Measurements from ENCODE around the gene HIVEP3.

Gene HIVEP3

DNA sequence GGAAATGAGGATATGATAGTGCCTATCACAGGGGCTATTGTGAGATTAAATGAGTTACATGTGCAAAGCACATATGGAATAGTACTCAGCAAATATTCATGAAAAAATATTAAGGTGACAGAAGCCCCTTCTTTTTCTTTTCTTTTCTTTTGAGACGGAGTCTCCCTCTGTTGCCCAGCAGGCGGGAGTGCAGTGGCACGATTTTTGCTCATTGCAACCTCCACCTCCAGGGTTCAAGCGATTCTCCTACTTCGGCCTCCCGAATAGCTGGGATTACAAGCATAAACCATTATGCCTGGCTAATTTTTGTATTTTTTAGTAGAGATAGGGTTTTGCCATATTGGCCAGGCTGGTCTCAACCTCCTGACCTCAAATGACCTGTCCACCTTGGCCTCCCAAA, 139.4 kb downstream of the HIVEP3 start:
- DNase-seq, result no peak

DNA sequence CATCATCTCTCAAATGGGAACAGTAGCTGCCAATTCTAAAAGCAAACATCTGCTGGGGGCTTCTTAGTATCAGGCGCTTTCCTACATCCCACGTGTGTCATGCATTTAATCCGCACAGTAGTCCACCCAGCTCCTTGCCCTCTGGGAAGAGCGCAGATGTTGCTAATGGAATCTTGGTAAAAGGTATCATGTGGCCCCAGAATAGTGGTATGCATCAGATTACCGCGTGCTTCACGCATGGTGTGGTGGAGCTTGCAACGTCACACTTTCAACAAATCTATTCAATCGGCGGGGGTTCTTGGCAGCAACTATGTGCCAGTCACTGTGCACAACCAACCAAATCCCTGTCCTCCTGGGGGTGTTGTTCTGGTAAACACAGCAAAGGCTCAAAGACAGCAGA, 141.0 kb downstream of the HIVEP3 start:
- no peak for DNase-seq

DNA sequence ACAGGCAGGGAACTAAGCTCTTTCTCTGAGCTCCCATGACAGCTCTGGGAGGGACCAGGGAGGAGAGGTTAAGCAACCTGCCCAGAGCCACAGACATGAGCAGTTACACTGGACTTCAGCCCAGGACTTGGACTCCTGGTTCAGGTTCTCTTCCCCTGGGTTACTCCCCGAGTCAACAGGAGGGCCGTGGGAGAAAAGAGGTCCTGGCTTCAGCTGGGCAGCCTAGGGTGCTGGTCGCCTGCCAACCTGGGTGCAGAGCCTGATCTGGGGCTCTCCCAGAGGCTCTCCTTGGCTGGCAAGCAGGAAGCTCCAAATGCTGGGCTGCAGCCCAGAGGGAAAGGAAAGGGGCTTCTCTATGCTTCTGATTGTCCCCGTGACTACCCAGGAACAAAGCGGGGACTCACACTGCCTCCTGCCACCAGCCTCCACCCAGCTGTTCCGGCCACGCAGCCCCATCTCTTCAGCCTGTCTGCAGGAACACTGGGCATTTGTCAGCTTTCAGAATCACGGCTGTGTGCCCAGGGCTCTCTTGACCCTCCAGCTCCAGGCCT, 141.8 kb downstream of the HIVEP3 start:
- no peak for DNase-seq

DNA sequence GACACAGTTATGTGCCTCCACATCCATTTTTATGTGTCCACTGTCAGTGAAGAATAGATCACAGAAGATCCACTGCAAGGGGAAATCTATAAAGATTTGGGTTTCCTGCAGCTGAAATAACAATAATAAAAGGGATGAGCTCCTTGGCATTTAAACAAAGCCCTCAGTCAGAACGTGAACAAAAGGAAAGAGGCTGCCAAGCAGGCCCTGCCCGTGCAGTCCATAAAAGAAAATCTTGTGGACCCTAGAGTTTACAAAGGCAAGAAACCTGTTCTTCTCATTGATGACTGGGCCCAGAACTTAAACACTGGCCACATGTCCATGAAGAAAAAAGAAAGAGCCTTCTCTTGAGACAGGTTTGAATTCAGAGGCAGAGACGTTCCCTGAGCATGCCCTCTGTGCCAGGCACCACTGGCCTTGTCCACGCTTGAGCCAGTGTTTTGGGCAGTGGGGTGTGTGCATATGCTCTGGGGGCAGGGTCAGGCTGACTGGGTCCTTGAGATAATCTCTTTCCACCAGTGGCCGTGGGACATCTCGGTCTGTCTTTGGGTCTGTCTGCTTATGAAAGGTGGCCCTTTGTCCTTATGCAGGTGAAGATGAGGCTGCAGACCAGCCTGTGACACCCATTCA, 142.7 kb downstream of the HIVEP3 start:
- no peak for DNase-seq

DNA sequence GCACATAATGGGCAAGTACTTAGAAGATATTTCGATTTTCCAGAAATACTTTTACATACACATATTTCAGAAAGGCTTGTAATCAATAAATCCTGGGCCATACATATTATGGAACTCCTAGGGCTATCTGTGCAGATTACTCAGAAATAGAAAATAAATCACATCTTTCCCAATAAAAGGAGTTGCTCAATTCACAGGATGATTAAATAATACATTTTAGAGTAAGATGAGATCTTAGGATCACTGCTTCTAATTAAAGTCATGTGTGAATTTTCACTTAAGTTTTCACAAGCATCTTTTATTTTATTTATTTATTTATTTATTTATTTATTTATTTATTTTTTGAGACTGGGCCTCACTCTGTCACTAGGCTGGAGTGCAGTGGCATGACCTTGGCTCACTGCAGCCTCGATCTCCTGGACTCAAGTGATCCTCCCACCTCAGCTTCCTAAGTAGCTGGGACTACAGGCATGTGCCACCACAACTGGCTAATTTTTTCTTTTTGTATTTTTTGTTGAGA, 144.2 kb downstream of the HIVEP3 start:
- DNase-seq, result no peak

DNA sequence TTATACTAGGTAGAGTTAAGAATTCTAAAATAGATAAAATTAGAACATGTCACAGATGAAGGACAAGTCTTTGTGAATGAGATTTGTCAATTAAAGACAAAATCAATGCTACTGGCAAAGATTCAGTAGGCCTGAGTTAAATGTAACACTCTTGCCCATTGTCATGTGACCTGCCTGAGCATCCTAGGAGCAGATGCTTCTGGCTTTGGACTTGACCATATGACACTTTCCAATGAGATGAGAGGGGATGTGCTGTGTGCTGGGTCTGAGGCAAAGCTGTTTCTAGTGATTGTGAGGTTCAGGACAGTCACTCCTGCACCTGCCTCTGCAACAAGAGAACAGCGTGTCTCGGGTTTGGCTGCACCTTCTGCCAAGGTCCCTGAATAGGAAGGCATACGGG, 144.9 kb downstream of the HIVEP3 start:
- DNase-seq, result no peak

DNA sequence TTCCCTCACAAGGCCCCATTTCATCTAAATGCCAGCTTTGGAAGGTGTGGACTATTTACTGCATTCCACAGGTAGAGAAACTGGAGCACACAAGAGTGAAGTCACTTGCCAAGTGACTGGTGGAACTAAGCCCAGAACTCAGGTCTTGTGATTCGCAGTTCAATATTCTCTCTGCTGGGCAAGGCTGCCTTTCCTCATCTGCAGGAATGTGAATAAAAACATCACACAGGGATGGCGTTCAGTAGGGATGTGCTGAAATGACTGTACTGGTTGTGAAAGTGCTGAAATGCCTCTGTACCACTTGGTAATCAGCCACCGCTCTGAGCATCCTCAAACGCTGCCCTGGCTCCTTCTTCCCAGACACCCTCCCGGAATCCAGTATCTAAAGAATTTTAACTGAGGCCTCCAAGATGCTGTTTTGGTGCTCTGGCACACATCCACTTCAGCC, 145.6 kb downstream of the HIVEP3 start:
- DNase-seq, result no peak

DNA sequence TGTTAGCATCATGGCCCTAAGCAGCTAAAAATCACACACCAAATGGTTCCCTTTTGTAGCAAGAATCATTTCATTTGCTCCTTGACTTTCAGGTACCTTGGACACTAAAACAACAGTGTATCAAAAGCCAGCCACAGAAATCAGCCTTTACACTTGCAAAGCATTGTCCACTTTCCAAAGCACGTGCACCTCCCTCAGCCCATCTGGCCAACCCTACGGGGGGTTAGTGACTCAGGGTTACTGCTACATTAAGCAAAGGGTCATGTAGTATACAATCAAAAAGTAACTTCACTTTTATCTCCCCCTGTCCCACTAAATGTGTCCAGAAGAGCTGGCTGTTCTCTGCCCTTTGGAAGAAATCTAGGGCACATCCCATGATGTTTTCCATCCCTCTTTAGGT, 149.7 kb downstream of the HIVEP3 start:
- no peak for DNase-seq

DNA sequence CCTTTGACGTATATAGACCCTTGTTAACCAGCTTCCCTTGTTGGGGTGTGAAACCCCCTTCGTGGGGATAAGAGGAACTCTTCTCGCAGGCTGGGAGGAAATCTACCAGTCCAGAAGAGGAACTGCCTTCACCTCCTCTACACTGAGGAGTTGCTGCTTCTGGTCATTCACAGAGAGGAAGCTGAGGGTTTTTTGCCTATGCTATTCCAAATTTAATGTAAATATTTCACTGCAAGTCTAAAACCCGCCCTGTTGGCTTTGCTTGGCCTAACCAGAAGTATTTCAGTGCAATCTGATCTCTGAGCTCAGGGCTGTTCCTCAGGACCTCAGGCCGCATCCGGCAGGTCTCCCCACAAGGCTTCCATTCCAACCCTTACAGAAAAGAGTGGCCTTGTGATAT, 150.1 kb downstream of the HIVEP3 start:
- no peak for DNase-seq

DNA sequence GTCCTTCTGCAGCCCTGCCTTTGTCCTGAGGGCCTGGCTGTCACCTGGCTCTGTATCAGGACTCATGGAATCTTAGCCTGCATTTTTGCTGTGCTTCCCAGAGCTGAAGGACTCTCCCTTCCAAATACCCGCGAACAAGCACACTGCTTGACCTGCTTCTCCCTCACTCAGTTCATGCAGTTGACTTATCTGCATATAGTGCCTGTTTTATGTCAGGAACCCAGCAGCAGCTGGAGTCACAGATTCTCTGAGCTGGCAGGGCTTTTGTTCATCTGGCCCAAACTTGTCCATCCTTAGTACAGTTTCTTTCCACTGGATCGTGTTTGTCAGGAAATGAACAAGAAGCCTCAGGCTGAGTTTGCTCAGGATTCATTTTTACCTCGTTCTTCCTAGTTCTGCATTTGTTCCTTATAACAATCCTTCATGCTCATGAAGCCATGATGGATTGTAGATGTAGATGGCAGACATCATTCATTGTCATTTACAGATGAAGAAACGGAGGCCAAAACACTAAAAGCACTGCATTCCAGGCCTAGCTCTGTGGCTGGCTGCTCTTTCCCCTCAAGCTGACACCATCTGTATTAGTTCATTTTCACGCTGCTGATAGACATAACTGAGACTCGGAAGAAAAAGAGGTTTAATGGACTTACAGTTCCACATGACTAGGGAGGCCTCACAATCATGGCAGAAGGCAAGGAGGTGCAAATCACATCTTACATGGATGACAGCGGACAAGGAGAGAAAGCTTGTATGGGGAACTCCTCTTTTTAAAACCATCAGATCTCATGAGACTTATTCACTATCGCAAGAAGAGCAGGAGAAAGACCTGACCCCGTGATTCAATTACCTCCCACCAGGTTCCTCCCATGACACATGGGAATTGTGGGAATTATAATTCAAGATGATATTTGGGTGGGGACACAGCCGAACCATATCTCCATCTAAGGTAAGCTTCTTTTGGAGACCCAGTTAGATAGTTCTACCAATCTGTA, 150.9 kb downstream of the HIVEP3 start:
- no peak for DNase-seq

DNA sequence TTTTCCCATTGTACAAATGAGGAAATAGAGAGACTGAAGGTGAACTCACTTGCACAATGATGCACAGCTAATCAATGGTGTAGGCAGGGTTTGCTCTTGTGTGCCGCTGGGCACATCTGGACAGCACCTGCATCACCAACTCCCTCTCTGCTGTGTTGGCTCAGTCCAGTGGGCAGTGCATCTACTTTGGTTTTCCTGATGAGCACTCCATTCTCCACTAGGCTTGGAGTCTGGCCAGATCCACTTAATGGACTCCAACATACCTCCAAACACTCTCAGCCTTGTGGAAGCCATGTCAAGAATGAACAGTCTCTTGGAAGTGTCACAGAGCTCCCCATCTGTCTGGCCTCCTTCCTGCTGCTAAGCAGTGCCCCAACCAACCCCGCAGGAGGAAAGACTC, 152.2 kb downstream of the HIVEP3 start:
- DNase-seq, result no peak

DNA sequence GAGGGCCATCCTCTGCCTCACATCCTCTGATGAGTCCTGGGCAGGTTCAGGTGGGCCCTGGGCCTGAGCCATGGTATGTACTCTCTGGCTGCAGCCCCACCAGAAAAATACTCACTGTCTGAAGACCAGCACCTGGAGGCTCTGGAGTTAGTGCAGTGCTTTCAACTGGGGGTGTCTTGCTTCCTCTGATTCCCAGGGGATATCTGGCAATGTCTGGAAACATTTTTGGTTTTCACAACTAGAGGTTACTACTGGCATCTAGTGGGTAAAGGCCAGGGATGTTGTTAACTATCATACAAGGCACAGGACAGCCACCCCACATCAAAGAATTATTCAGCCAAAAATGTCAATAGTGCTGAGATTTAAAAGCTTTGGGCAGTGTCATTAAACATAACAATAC, 152.7 kb downstream of the HIVEP3 start:
- no peak for DNase-seq

DNA sequence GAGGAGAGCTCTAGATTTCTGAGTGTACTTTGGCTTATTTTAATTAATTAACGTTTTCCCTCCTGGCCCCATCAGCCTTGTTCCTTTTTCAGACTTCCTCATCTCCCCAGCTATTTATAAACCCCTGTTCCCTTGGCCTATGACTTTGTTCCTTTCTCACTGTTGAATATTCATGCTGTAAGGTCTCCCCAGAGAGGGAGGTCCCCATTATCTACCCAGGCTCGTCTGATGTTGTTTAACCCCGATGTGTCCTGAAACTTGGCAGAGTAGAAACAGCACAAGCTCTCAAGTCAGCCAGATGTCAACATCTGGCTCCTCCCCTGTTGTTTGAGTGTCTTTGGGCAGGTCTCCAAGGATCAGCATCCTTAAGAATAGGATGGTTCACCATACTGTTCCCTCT, 153.6 kb downstream of the HIVEP3 start:
- DNase-seq, result no peak

DNA sequence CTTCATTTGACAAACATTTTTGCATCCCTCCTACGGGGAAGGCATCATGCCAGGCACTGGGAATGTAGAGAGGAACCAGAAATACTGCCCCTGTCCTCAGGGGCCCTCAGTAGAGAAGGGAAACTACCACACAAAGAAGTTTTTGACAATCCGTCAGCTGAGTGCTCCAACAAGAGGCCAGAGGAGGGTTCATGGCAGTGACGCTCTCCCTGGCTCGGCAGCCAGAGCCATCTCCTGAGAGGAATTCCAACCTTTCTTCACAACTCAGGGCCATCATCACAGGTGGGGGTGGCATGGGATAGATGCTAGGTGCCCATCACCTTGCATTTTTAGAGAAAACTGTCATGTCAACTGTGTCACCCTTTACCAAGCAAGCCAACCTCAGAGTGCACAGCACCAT, 154.1 kb downstream of the HIVEP3 start:
- no peak for DNase-seq

DNA sequence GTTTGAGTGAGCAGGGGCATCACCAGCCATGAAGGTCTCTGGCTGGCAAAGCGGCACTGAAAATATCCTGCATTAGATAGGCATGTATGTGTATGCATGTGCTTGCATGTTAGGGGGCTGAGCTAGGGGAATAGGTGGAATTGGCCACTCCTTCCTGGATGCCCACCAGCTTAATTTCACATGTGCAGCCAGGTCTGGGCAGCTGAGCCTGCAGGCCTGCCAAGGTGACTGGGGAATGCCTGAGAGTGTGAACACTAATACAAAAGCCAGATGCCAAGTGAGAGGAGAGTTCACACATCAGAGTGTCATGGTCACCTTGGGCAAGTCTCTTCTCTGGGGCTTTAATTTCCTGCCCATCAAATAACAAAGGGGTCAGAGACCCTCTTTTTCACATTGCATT, 155.9 kb downstream of the HIVEP3 start:
- no peak for DNase-seq

DNA sequence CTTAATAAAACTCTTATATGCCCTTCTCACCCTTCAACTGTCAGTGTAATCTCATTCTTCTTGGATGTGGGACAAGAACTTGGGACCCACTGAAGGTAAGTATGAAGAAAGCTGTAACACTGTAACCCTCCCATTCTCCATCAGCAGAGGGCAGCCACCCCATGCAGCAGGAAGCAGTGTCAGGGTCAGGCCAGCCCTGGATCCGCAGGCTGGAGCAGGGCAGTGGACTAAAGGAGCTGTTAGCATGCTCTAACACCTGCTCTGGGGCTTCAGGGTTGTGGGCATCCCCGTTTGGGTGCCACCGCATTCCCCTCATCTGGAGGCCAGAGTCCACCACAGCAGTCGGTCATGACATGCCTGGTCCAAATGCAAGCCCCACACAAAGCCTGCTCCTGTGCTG, 156.5 kb downstream of the HIVEP3 start:
- no peak for DNase-seq

DNA sequence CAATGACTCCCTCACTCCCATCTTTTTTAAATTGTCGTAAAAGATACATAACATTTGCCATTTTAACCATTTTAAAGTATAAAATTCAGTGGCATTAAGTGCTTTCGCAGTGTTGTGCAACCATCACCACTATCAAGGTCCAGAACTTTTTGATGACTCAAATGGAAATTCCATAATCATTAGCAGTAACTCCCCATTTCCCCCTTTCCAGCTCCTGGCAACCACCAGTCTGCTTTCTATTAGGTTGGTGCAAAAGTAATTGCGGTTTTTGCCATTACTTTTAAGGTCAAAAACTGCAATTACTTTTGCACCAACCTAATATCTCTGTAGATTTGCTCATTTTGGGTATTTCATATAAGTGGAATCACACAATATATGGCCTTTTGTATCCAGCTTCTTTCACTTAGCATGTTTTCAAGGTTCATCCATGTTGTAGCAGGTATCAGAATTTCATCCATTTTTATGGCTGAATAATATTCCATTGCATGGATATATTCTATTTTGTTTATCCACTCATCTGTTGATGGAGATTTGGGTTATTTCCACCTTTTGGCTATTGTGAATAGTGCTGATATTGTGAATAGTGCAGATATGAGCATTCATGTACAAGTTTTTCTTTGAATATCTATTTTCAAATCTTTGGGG, 159.7 kb downstream of the HIVEP3 start:
- no peak for DNase-seq

DNA sequence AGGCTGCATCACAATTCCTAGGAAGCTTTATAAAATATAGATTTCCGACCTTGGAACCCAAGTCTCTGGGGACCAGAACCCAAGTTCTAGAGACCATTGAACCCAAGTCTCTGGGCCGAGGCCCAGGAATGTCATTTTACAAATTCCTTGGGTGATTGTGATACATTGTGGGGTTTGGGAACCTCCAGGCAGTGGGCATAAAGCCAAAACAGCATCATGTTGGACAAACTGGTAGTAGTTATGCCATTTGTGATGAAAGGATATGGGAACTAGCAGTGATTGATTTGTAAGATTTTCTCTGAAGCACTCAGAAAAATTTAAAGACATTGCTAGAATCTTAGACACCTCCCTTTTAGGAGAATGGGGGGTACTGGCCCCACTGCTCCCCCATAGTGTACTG, 160.2 kb downstream of the HIVEP3 start:
- DNase-seq, result no peak

DNA sequence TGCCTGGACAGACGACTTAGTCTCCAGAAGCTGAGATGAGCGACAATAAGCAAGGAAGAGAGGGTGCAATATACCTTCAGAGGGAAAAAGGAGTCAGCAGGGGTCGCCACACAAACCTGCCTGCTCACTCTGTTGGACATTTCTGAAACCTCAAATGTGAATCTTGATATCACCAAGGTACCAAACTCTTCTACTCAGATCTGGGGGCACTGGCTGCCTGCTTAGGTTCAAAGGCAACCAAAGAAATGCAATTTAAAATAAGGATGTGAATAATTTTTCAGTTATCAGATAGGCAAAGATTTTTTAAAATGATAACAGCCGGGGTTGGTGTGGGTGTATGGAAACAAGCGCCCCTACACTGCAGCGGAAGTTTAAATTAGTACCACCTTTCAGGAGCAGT, 164.2 kb downstream of the HIVEP3 start:
- DNase-seq, result peak; percentile 41

DNA sequence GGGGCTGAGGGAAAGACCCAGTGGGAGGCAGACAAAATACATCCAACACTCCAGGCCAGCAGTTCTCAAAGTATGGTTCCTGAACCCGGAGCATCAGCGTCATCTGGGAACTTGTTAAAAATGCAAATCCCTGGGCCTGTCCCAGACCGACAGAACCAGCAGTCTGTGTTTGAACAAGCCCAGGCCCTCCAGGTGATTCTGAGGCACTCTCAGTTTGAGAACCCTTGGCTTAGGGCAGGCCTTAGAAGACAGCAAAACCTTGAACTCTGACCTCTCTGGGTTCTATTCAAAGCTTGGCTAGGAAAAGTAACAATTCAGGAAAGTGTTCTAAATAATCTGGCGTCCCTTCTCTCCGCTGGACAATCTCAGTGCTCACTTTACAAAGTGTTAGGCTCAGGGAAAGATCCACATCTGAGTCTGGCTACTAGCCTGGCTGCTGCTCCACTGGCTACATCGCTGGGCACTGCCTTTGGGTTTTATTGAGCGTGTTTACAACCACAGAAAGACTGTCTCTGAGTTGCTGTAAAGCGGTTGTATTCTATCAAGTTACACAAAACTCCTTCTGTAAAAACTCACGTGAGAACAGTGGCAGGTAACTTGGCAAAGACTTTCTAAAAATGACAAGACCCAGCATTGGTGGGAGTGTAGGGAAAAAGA, 166.1 kb downstream of the HIVEP3 start:
- DNase-seq, result no peak

DNA sequence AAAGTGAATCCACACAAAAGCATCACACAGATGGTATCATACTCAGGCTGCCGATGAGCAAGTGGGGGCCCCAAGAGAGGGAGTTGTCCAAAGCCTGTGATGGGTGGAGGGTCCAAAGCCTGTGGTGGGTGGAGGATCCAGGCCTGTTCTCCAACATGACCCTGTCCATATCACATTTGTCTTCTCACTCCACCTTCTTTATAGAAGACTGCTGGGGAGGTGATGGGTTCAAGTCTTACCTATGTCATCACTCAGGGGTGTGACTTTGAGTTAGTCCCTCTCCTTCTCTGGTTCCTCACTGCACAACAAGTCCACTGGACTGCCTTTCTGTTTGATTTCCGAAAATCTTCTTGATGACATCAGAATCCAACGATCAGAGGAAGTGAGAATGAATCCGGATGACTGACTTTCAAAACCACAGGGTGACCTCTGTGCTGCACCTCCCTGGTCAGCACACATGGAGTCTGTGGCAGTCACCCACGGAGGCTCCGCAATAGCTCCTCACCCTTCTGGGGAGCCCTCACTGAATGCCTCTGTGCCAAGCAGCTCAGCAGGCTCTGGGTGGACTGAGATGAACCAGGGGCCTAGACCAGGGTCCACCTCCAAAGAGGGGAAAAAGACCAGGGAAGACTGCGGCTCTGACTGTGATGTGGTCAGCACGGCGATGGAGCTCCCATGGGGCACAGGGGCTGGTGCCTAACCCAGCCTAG, 166.8 kb downstream of the HIVEP3 start:
- no peak for DNase-seq

All from stimulated activated CD4-positive, alpha-beta T cell treated with anti-CD3 and anti-CD28 coated beads, Interleukin-4, amount 100 ng/mL, for 1 hour (primary cell).